Renal pelvis (tissue), 4 donors: ENCODE data around the gene KDR. TPM values are rescaled to one million over a fixed set of nuclear protein-coding genes. Genes with fewer than 3 reads are reported as not detected.

Experiments
- DNase-seq: peaks from one replicate; pipeline ENCODE4 v3.0.0-alpha.2; 2013
- polyA plus RNA-seq, 3 donors: library from polyadenylated mRNA; unstranded; fragments of 120-200 nt; gene quantifications; one replicate each; pipeline ENCODE4 v1.2.1, GENCODE V29; 2013; ENCODE audit not compliant: insufficient read length in 3 of 3

KDR gene
- polyA plus RNA-seq, 3 donors: 51.9 to 60.2 (median 52.7) TPM

GRCh38 chr4:55032179-55032578, 93.2 kb downstream of the KDR start:
- DNase-seq: no peak

GRCh38 chr4:55031158-55031557, 94.2 kb downstream of the KDR start:
- DNase-seq: no peak

GRCh38 chr4:55030589-55030988, 94.8 kb downstream of the KDR start:
- DNase-seq: peak; percentile 35

- no peak for DNase-seq
Observed at GRCh38 chr4:55029821-55030503, 95.4 kb downstream of the KDR start.

- no peak for DNase-seq
Observed at GRCh38 chr4:55029321-55029720, 96.1 kb downstream of the KDR start.

Other genes with a start within 250 kb of the KDR start
- 10 to 100 TPM; 18.6 to 29.0 (median 21.7) TPM for gene SRD5A3, start 220.6 kb upstream of the KDR start, polyA plus RNA-seq